Fibroblast of lung (primary cell): ENCODE results near the gene LMX1A. TPM values are rescaled to one million over a fixed set of nuclear protein-coding genes. Genes with fewer than 3 reads are reported as not detected.

Source experiments
- DNase-seq, 2 donors: peaks; one replicate each; pipeline versions ENCODE4 v3.0.0 to v3.0.0-alpha.2; 2010; ENCODE audit warnings: low read depth in 2 of 2
- H2AFZ ChIP-seq: 2 replicates; pipeline ENCODE4 v1.5.1; 2012; ENCODE audit warnings: low read length, control low read depth, inconsistent platforms
- H3K27ac ChIP-seq: 2 replicates; pipeline ENCODE4 v1.5.1; 2011; ENCODE audit warnings: low read length, control low read depth; ENCODE audit not compliant: insufficient read depth
- H3K27me3 ChIP-seq: 2 replicates; pipeline ENCODE4 v1.5.1; 2011; ENCODE audit warnings: mild to moderate bottlenecking, low read length; ENCODE audit not compliant: control insufficient read depth, insufficient read depth
- H3K36me3 ChIP-seq: 2 replicates; pipeline ENCODE4 v1.5.1; 2011; ENCODE audit warnings: low read length; ENCODE audit not compliant: control insufficient read depth, insufficient read depth
- H3K4me1 ChIP-seq: 2 replicates; pipeline ENCODE4 v1.5.1; 2011; ENCODE audit warnings: low read length; ENCODE audit not compliant: control insufficient read depth, insufficient read depth; ENCODE audit errors: extremely low read depth
- H3K4me2 ChIP-seq: 2 replicates; pipeline ENCODE4 v1.5.1; 2011; ENCODE audit warnings: low read length, control low read depth; ENCODE audit not compliant: insufficient read depth; ENCODE audit errors: extremely low read depth
- H3K4me3 ChIP-seq, 4 experiments: fragments of 200-600 bp in 1 of 4; sonication (generic) in 1 of 4; replicated peaks in 1 of 4; 2 replicates each; pipeline ENCODE4 v1.5.1; 2011 to 2016; ENCODE audit warnings: low read length in 4 of 4, low read depth in 3 of 4, mild to moderate bottlenecking in 3 of 4, control low read depth in 2 of 4, inconsistent platforms in 1 of 4, mixed read lengths in 1 of 4; ENCODE audit not compliant: insufficient read depth in 1 of 4; ENCODE audit errors: control extremely low read depth in 1 of 4
- H3K79me2 ChIP-seq: 2 replicates; pipeline ENCODE4 v1.5.1; 2012; ENCODE audit warnings: mild to moderate bottlenecking, low read length, inconsistent platforms; ENCODE audit not compliant: control insufficient read depth, insufficient read depth
- H3K9ac ChIP-seq: 2 replicates; pipeline ENCODE4 v1.5.1; 2011; ENCODE audit warnings: mild to moderate bottlenecking, low read length, control low read depth; ENCODE audit not compliant: insufficient read depth
- H3K9me3 ChIP-seq: 2 replicates; pipeline ENCODE4 v1.5.1; 2012; ENCODE audit warnings: low read depth, low read length; ENCODE audit not compliant: control insufficient read depth, insufficient read depth
- H4K20me1 ChIP-seq: 2 replicates; pipeline ENCODE4 v1.5.1; 2011; ENCODE audit warnings: low read length; ENCODE audit not compliant: control insufficient read depth, insufficient read depth; ENCODE audit errors: extremely low read depth
- CTCF ChIP-seq, 2 donors: IDR thresholded peaks in 1 of 2; conservative IDR thresholded peaks in 1 of 2; 1 replicate in 1 of 2; 2 replicates in 1 of 2; pipeline ENCODE4 v1.5.1; 2011 to 2012; ENCODE audit warnings: low read length in 2 of 2, control low read depth in 1 of 2, inconsistent platforms in 1 of 2, low read depth in 1 of 2, mild to moderate bottlenecking in 1 of 2
- EZH2 ChIP-seq: IDR thresholded peaks from 2 replicates; pipeline ENCODE4 v1.5.1; 2012; ENCODE audit warnings: low read length, control low read depth, mild to moderate bottlenecking; ENCODE audit errors: missing control alignments
- polyA plus RNA-seq, 2 donors: library from polyadenylated mRNA; depleted of rRNA in 1 of 2; stranded (reverse) in 1 of 2; unstranded in 1 of 2; fragments of >200 nt; gene quantifications; 2 replicates each; pipeline ENCODE4 v1.2.1, GENCODE V29; 2011 to 2012; ENCODE audit warnings: missing spikeins in 1 of 2
- total RNA-seq: library from RNA; depleted of rRNA; stranded (reverse); fragments of >200 nt; gene quantifications from 2 replicates; pipeline ENCODE4 v1.2.1, GENCODE V29; 2014

The LMX1A gene
- total and polyA plus RNA-seq, 2 donors (not counting 1 experiment from before 2014, with no cell fraction given), result not detected

GRCh38 chr1:165174491-165174890, 182.0 kb downstream of the LMX1A start:
- H4K20me1 ChIP-seq, result no peaks in the 10 kb centered on the region
- TF ChIP-seq CTCF (conservative IDR thresholded peaks at IDR 0.05 in 1 of 2, IDR thresholded peaks at IDR 0.05 in 1 of 2; ENCODE audit: low read depth in 1 of 2, low read length in 2 of 2) (no peak), EZH2 (no peak)
- H3K27me3 ChIP-seq, result no peaks in the 10 kb centered on the region
- no peak overlapping the region for H3K27ac ChIP-seq
- no peak for DNase-seq
- no peak overlapping the region for H3K4me2 ChIP-seq
- H2AFZ ChIP-seq, result no peak overlapping the region
- H3K79me2 ChIP-seq, result no peaks in the 10 kb centered on the region
- H3K4me1 ChIP-seq, result no peaks in the 10 kb centered on the region
- no peaks in the 10 kb centered on the region for H3K36me3 ChIP-seq
- no peaks in the 10 kb centered on the region for H3K9me3 ChIP-seq
- H3K9ac ChIP-seq, result no peak overlapping the region
- H3K4me3 ChIP-seq, result no peak overlapping the region

- no peaks in the 10 kb centered on the region for H3K79me2 ChIP-seq
- no peak overlapping the region for H2AFZ ChIP-seq
- no peaks in the 10 kb centered on the region for H3K27me3 ChIP-seq
- H3K27ac ChIP-seq, result no peak overlapping the region
- H3K9ac ChIP-seq, result no peak overlapping the region
- H4K20me1 ChIP-seq, result no peaks in the 10 kb centered on the region
- no peaks in the 10 kb centered on the region for H3K4me1 ChIP-seq
- no peak overlapping the region for H3K4me3 ChIP-seq
- H3K36me3 ChIP-seq, result no peaks in the 10 kb centered on the region
- H3K9me3 ChIP-seq, result no peaks in the 10 kb centered on the region
- TF ChIP-seq EZH2, result no peak
- TF ChIP-seq CTCF (conservative IDR thresholded peaks at IDR 0.05 in 1 of 2, IDR thresholded peaks at IDR 0.05 in 1 of 2; ENCODE audit: low read depth in 1 of 2, low read length in 2 of 2), result no peak
- no peak overlapping the region for H3K4me2 ChIP-seq
- no peak for DNase-seq
These were observed 182.7 kb downstream of the LMX1A start for GRCh38 chr1:165173818-165174217.

GRCh38 chr1:165173409-165173808, 183.1 kb downstream of the LMX1A start:
- Histone ChIP-seq H3K36me3 (no peaks in the 10 kb centered on the region), H3K27me3 (no peaks in the 10 kb centered on the region), H2AFZ (no peak overlapping the region), H3K4me2 (no peak overlapping the region), H4K20me1 (no peaks in the 10 kb centered on the region), H3K9me3 (no peaks in the 10 kb centered on the region), H3K9ac (no peak overlapping the region), H3K79me2 (no peaks in the 10 kb centered on the region), H3K27ac (no peak overlapping the region), H3K4me1 (no peaks in the 10 kb centered on the region), H3K4me3 (no peak overlapping the region)
- no peak for DNase-seq
- TF ChIP-seq EZH2 (no peak), CTCF (conservative IDR thresholded peaks at IDR 0.05 in 1 of 2, IDR thresholded peaks at IDR 0.05 in 1 of 2; ENCODE audit: low read depth in 1 of 2, low read length in 2 of 2) (no peak)
